Upper lobe of left lung (tissue), 6 donors: ENCODE measurements around the gene IGF2BP3. TPM values are rescaled to one million over a fixed set of nuclear protein-coding genes. Genes with fewer than 3 reads are reported as not detected.

Source experiments
- ATAC-seq, 2 donors: fragments of 200-7000 bp; cut with Tn5 transposase; one replicate each; pipeline ENCODE4 v1.9.1; 2022; ENCODE audit warnings: mild to moderate bottlenecking in 2 of 2, moderate library complexity in 2 of 2; ENCODE audit not compliant: low FRiP score in 2 of 2
- DNase-seq, 2 donors: peaks; one replicate each; pipeline ENCODE4 v3.0.0-alpha.2; 2019 to 2020
- H3K27ac ChIP-seq, 4 donors: fragments of 200-600 bp; sonication (generic); one replicate each; pipeline ENCODE4 v1.5.1; 2016 to 2019
- H3K27me3 ChIP-seq, 4 donors: fragments of 200-600 bp; sonication (generic); one replicate each; pipeline ENCODE4 v1.5.1; 2017 to 2019
- H3K36me3 ChIP-seq, 4 donors: fragments of 200-600 bp; sonication (generic); one replicate each; pipeline ENCODE4 v1.5.1; 2016 to 2019
- H3K4me1 ChIP-seq, 4 donors: fragments of 200-600 bp; sonication (generic); one replicate each; pipeline ENCODE4 v1.5.1; 2018 to 2019
- H3K4me3 ChIP-seq, 4 donors: fragments of 200-600 bp; sonication (generic); one replicate each; pipeline ENCODE4 v1.5.1; 2017 to 2019; ENCODE audit warnings: mild to moderate bottlenecking in 2 of 4, moderate library complexity in 1 of 4
- H3K9me3 ChIP-seq, 4 donors: fragments of 200-600 bp; sonication (generic); one replicate each; pipeline ENCODE4 v1.5.1; 2018 to 2019
- EP300 ChIP-seq, 4 donors: sonication (generic); formaldehyde crosslinking; IDR thresholded peaks; one replicate each; pipeline ENCODE4 v1.5.1; 2017; ENCODE audit warnings: antibody characterized with exemption in 4 of 4, control low read depth in 2 of 4
- POLR2A ChIP-seq, 4 donors: fragments of 450-650 bp; IDR thresholded peaks; one replicate each; pipeline ENCODE4 v1.5.1; 2016 to 2017; ENCODE audit warnings: antibody characterized with exemption in 4 of 4, mild to moderate bottlenecking in 2 of 4
- POLR2AphosphoS5 ChIP-seq, 2 donors: sonication (generic); formaldehyde crosslinking; IDR thresholded peaks; one replicate each; pipeline ENCODE4 v1.5.1; 2017; ENCODE audit warnings: antibody characterized with exemption in 2 of 2
- WGBS, 2 donors: methylation state at CpG; one replicate each; pipeline ENCODE4 v1.1.5; 2017 to 2018; 5-methylcytosine and 5-hydroxymethylcytosine counted together
- total RNA-seq, 6 donors: library from RNA; depleted of rRNA in 4 of 6; stranded (reverse); fragments of >200 nt in 4 of 6; gene quantifications; one replicate each; pipeline versions ENCODE4 v1.1.0 to v1.2.1, GENCODE V29; 2016 to 2021
- TF ChIP-seq, protein P1 (sequence below), 6 experiments: fragments of 450-650 bp in 4 of 6; fragments of 200-600 bp in 2 of 6; sonication (generic) in 2 of 6; IDR thresholded peaks; one replicate each; pipeline ENCODE4 v1.5.1; 2016 to 2019; ENCODE audit warnings: antibody characterized with exemption in 6 of 6
- donor health status: DM: no; HTN: no; CAD: no; lungs with moderate emphysema.
- donor health status: DM: no; HTN: yes; CAD: no; lungs with severe emphysema.

Gene IGF2BP3
- total RNA-seq, 6 donors from 2014 or later: 0.91 to 1.5 (median 1.1) TPM; not detected in 2

DNA sequence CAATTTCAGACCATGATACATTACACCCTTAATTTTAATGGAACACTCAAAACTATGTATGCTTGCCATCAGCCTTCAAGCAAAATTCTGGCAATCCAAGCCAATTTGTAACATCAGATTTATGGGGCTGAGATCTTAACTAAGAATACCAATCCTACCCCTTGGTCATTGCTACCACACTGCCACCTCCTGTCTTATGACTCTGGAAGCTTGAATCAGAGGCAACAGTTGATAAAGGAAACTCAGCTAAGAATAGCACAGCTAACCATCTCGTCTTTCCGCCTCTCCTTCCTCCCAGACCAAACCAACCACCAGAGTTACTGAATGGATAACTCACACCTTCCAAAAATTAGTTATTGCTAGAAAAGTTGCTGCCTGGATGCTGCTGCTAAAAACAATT is 7.4 kb downstream of the IGF2BP3 start:
- 13 to 15% methylated on average over 2 of the region's 2 CpGs for WGBS, 2 donors
- no peak for ATAC-seq
- TF ChIP-seq EP300 (IDR thresholded peaks at IDR 0.05): no peak
- TF ChIP-seq POLR2A (IDR thresholded peaks at IDR 0.05): no peak
- TF ChIP-seq POLR2AphosphoS5 (IDR thresholded peaks at IDR 0.05): no peak
- TF ChIP-seq, protein P1, sequence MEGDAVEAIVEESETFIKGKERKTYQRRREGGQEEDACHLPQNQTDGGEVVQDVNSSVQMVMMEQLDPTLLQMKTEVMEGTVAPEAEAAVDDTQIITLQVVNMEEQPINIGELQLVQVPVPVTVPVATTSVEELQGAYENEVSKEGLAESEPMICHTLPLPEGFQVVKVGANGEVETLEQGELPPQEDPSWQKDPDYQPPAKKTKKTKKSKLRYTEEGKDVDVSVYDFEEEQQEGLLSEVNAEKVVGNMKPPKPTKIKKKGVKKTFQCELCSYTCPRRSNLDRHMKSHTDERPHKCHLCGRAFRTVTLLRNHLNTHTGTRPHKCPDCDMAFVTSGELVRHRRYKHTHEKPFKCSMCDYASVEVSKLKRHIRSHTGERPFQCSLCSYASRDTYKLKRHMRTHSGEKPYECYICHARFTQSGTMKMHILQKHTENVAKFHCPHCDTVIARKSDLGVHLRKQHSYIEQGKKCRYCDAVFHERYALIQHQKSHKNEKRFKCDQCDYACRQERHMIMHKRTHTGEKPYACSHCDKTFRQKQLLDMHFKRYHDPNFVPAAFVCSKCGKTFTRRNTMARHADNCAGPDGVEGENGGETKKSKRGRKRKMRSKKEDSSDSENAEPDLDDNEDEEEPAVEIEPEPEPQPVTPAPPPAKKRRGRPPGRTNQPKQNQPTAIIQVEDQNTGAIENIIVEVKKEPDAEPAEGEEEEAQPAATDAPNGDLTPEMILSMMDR (IDR thresholded peaks at IDR 0.05): peak in 2 of 6 experiments; percentile 40 to 44
- H3K4me3 ChIP-seq: no peak overlapping the region
- H3K4me1 ChIP-seq: peaks cover 3 to 6% (median 5%) of the 10 kb centered on the region in 4 donors
- H3K36me3 ChIP-seq: no peaks in the 10 kb centered on the region
- DNase-seq: no peak
- no peak overlapping the region for H3K27ac ChIP-seq
- H3K9me3 ChIP-seq: no peaks in the 10 kb centered on the region
- peaks cover 0 to 18% (median 6%) of the 10 kb centered on the region in 4 donors for H3K27me3 ChIP-seq

DNA sequence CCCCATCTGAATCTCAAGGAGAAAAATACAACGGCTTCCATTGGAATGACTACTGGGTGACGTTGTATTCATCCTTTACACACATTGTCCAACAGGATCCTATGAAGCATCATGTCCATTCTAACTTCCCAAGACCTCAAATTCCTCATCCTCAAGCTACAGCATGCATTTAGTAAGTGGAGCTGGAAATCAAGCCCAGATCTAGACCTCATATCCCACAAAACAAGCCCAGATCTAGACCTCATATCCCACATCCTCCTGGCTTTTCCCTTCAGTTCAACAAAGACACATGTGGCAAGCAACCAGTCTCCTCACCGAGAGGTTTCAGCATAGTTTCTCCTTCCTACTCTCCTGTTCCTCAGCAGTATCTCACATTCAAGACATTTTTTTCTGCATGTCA is 12.2 kb downstream of the IGF2BP3 start:
- WGBS, 2 donors: 80 to 91% methylated on average over 3 of the region's 3 CpGs
- no peak overlapping the region for H3K4me3 ChIP-seq
- DNase-seq: no peak
- H3K9me3 ChIP-seq: no peaks in the 10 kb centered on the region
- H3K27me3 ChIP-seq: no peaks in the 10 kb centered on the region
- no peak for ATAC-seq
- H3K4me1 ChIP-seq: no peaks in the 10 kb centered on the region
- no peaks in the 10 kb centered on the region for H3K36me3 ChIP-seq
- TF ChIP-seq EP300 (IDR thresholded peaks at IDR 0.05) (no peak), POLR2AphosphoS5 (IDR thresholded peaks at IDR 0.05) (no peak), POLR2A (IDR thresholded peaks at IDR 0.05) (no peak)
- TF ChIP-seq, protein P1 (IDR thresholded peaks at IDR 0.05): no peak
- no peak overlapping the region for H3K27ac ChIP-seq

DNA sequence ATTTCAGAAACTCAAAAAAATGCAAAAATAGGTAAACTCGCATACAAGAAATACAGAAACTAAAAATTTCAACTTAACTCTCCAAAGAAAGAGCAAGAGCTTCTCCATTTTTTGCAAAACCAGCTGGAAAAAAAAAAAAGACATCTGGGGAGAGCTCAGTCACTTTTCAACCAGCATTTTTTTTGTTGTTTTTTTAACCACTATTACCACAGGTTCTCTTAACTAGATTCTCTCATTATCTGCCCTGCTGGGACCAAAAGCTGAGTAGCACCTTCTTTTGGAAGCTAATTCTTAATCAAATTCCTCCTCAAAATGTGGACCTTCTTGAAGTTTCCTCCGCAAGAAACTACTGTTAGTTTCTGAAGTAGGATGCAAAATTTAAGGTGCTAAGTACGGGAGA is 14.2 kb downstream of the IGF2BP3 start:
- no peak for TF ChIP-seq POLR2AphosphoS5 (IDR thresholded peaks at IDR 0.05)
- TF ChIP-seq POLR2A (IDR thresholded peaks at IDR 0.05): no peak
- TF ChIP-seq EP300 (IDR thresholded peaks at IDR 0.05): no peak
- TF ChIP-seq, protein P1 (IDR thresholded peaks at IDR 0.05): no peak
- no peaks in the 10 kb centered on the region for H3K36me3 ChIP-seq
- DNase-seq (no peak), ATAC-seq (no peak)
- no peak overlapping the region for H3K27ac ChIP-seq
- no peaks in the 10 kb centered on the region for H3K9me3 ChIP-seq
- no peak overlapping the region for H3K4me3 ChIP-seq
- H3K4me1 ChIP-seq: no peaks in the 10 kb centered on the region
- 90 to 94% methylated on average over 3 of the region's 3 CpGs for WGBS, 2 donors
- H3K27me3 ChIP-seq: no peaks in the 10 kb centered on the region

DNA sequence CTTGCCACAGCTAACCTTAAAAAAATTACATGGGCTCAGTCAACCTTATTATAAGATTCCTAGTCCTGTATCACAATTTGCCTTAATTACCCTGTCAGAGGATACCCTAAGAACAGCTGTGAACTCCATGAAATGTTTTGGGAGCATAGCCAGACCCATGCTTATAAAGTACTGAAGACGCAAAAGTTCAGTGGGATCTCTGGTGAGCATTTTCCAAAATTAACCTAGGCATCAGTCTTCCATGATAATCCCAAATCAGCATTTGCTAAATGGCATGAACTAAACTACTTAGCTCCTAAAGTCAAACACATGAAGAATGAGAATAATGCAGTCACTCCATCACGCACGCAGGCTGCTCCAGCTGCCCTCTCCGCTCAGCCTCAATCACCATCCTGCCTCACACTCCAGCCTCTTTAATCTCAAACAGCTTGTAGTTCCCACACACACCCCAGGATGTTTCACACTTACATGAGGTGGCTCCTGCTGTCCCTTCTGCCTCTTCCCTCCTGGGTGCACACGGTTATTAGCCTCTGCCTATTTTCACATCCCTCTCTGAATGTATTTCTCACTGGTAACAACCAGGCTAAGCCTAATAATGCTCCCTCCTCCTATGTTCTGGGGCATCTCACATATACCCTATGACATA is 15.3 kb downstream of the IGF2BP3 start:
- no peak for ATAC-seq
- 75 to 81% methylated on average over 5 of the region's 5 CpGs for WGBS, 2 donors
- Histone ChIP-seq H3K27me3 (no peaks in the 10 kb centered on the region), H3K4me1 (no peaks in the 10 kb centered on the region), H3K9me3 (no peaks in the 10 kb centered on the region), H3K27ac (no peak overlapping the region), H3K4me3 (no peak overlapping the region), H3K36me3 (no peaks in the 10 kb centered on the region)
- DNase-seq: no peak
- TF ChIP-seq POLR2A (IDR thresholded peaks at IDR 0.05) (no peak), EP300 (IDR thresholded peaks at IDR 0.05) (no peak), POLR2AphosphoS5 (IDR thresholded peaks at IDR 0.05) (no peak)
- TF ChIP-seq, protein P1 (IDR thresholded peaks at IDR 0.05): no peak

DNA sequence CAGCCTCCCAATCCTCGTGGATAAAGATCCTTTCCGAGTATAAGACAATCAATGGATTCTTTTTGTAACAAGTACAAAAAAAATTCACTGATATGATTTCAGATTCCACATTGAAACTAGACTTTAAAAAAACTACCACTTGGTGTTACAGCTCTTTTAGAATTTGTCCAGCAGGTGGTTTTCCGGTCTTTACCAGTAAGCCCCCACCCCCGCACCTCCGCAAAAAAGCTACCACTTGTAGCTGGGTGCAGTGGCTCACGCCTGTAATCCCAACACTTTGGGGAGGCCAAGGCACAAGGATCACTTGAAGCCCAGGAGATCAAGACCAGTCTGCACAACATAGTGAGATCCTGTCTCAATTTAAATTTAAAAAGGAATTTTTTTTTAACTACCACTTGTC is 19.8 kb downstream of the IGF2BP3 start:
- DNase-seq: no peak
- Histone ChIP-seq H3K36me3 (no peaks in the 10 kb centered on the region), H3K4me1 (no peaks in the 10 kb centered on the region), H3K9me3 (no peaks in the 10 kb centered on the region), H3K4me3 (no peak overlapping the region), H3K27me3 (no peaks in the 10 kb centered on the region), H3K27ac (no peak overlapping the region)
- TF ChIP-seq EP300 (IDR thresholded peaks at IDR 0.05) (no peak), POLR2AphosphoS5 (IDR thresholded peaks at IDR 0.05) (no peak), POLR2A (IDR thresholded peaks at IDR 0.05) (no peak)
- TF ChIP-seq, protein P1 (IDR thresholded peaks at IDR 0.05): no peak
- WGBS, 2 donors: 57 to 79% methylated on average over 6 of the region's 6 CpGs
- no peak for ATAC-seq
